LHCN-M2 (cell line): ENCODE data around the gene GPANK1. TPM values are rescaled to one million over a fixed set of nuclear protein-coding genes. Genes with fewer than 3 reads are reported as not detected.
A peak's percentile ranks its signal among the peaks of the same experiment; 100 is the strongest.

ENCODE experiments used
- DNase-seq: peaks from one replicate; pipeline ENCODE4 v3.0.0-alpha.2; 2012; ENCODE audit warnings: low read depth
- total RNA-seq: library from RNA; depleted of rRNA; stranded (reverse); fragments of >200 nt; gene quantifications from 2 replicates; pipeline ENCODE4 v1.2.3, GENCODE V29; 2014

GPANK1 gene
- total RNA-seq, 1 experiment from 2014 or later, result 31.2 TPM

DNA sequence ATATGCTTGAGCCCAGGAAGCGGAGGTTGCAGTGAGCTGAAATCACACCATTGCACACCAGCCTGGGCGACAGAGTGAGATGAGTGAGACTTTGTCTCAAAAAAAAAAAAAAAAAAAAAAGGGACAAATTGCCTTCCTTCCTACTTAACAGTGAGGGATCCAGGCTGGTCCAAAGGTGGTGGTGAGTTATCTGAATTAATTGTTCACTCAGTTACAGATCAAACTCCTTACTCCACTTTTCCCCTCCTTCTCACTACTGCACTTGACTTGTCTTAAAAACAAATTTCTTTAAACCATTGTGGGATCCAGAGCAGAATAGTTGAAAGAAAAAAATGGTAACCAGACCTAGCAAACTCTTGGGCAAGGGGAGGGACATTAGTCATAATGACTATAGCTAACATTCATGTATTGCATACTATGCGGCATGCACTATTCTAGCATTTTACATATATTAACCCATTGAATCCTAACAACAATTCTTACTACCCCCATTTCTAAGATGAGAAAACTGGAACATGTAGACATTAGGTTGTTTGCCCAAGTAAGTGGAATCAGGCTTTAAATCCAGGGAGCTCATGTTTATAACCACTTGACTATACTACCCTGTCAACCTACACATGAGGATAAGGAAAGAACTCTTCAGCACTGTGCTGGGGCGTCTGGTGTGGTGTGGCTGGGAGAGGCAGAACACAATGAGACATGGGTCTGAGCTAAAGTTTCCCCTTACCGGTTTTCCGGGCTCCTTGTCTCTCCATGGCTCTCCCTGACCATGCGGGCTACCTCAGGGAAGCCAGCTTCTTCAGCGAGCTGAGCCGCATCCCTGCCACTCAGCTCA lies 1.5 kb downstream of the GPANK1 start:
- peak; percentile 41 for DNase-seq

- no peak for DNase-seq
Observed at GRCh38 chr6:31662124-31662723, 2.6 kb downstream of the GPANK1 start.

GRCh38 chr6:31661262-31662123 lies 3.3 kb downstream of the GPANK1 start:
- DNase-seq, result no peak

GRCh38 chr6:31660381-31661261 lies 4.2 kb downstream of the GPANK1 start, which contains the start of gene C6orf47:
Gene C6orf47 (minus strand): TSS chr6:31660778. CDS start chr6:31659947, 831 bp downstream.
- DNase-seq, result peak; percentile 83

DNA sequence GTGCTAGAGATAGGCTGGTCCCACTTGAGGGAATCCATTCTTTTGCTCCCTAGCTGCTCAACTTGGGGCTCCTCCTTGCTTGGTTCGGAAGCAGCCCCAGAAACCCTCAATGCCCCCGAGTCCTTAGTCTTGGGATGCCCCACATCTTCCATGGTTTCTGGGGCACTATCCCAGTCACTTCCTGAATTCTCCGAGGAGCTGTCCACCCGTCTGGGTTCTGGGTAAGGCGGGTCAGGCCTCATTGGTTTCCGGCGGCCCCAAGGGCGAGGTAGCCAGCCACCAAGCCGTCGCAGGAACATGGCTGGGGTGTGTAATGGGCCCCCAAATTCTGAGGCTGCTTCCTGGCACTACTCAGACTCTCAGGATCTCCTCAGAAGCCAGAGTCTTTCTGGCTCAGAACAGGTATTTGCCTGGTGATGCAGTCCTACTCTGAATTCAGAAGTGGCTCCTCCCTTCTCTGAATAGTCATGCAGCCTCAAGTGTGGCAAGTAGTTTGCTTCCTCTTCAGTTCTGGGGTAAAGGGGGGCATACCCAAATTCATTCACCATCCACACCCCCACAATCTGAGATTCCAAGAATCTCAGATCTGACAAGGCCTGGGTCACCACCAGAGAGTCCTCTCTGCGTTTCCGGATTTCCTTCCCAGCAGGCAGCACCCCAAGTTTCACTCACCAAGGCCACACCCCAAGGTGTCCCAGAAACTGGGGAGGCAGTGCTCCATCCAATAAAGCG lies 5.0 kb downstream of the GPANK1 start:
- peak; percentile 28 for DNase-seq

DNA sequence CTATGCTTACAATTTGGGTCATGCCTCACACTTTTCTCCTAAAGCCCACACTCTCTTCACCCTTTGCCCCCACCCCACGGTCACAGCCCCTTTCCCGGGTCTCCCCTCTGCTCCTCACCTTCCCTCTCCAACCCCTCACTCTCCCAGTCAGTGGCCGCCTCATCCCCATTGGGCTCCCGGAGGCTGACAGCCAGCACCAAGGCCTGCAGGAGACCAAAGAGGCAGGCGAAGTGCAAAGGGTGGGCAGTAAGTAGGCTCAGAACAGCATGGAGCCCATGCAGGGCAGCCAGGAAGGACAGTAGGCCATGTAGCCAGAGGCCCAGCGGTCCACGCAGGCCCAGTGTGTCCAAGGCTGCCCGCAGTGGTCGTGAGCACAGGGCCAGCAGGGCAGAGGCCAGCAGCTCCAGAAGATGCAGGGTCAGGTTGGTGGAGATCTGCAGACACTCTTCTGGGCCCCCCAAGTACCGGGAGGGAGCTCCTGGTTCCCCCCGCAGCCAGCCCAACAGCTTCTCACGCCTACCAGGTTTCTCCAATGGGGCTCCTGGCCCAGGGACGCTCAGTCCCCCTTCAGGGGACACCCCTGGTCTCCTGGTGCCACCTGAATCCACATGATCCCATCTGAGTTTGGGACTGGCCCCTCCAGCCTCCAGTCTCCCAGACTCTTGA lies 5.7 kb downstream of the GPANK1 start:
- DNase-seq, result no peak

GRCh38 chr6:31658158-31658688 lies 6.6 kb downstream of the GPANK1 start:
- no peak for DNase-seq

- DNase-seq, result no peak
Observed at GRCh38 chr6:31657406-31658157, 7.2 kb downstream of the GPANK1 start.

DNA sequence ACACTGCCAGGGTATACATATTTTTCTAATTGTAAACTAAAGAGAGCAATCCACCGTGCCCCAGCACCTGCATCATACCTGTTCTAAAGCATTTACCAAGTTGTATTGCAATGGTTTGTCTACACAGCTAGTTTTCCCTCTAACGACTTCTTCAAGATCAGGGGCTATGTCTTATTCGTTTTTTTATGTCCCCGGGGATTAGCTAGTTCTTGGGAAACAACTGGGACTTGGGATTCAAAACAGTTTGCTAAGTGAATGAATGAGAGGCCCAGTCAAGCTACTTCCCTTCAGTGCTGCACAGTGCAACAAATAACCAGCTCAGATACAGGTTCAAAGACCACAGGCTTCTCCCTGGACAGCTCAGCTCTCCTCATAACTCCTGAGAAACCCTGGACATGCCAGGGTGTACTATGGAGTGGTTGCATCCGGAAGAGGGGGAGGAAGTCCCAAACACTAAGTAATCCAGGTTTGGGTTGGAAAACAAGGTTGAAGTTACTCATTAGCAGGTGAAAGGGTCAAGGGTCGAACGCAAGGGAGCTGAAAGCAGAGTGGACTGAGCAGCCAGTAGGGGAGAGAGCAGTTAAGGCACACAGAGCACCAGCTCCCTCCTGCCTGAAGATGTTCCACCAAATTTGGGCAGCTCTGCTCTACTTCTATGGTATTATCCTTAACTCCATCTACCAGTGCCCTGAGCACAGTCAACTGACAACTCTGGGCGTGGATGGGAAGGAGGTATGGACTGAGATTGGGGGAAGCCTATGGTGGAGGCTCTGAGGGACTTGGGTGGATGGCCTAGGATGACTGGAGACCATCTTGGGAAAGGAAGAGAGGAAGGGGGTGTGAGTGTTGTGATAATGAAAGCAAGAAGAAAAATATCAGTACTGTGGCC lies 9.2 kb downstream of the GPANK1 start, which contains the start of gene APOM:
Gene APOM, plus strand, starts transcription at position 546 of the 889 bp plus-strand sequence. Its CDS starts 73 bp downstream, at position 619.
- no peak for DNase-seq

GRCh38 chr6:31654574-31655348 lies 10.0 kb downstream of the GPANK1 start:
- DNase-seq, result no peak

- DNase-seq, result no peak
Observed at GRCh38 chr6:31652925-31653724, 11.7 kb downstream of the GPANK1 start.

DNA sequence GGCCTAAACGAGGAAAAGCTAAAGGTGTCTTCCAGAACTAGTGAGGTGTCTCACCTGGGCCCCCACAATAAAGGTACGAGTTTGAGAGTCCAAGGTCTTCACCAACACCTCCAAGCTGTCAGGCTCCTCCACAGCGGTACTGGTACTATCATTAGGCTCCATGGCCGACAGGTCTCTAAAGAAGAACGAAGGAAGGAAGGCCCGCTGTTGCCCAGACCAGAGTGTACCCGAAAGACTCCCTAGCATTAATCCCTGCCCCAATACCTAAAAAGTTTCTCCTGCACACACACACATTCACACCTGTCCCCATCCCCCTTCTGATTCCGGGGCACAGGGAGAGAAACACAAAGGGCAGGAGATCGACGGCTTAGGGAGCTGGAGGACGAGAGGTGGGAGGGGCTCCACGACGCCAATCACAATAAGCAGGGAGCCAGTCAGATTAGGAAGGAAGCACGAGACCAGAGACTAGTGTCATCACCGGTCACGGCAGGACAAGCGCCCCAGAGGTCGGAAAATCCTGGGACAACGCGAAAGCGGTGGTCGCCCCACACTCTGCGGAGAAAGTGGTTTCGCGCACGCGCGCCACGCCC lies 13.1 kb downstream of the GPANK1 start:
- peak; percentile 75 for DNase-seq

DNA sequence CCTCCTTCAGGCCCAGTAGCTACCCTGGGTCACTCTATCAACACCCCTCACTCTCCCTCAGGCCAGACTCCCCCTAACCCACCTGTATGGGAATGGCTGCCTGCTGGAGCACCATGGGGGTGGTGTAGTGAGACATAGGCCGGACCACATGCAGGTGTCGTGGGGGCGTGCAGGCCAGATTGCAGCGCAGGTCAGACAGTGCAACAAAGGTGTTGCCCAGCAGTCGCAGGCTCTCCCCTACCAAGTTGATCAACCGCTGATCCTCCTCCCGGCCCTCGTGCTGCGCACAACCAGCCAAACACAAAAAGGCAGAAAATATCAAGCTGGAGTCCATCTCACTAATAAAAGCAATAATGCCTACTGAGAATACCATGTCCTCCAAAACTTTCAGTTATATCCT lies 19.5 kb downstream of the GPANK1 start:
- no peak for DNase-seq

DNA sequence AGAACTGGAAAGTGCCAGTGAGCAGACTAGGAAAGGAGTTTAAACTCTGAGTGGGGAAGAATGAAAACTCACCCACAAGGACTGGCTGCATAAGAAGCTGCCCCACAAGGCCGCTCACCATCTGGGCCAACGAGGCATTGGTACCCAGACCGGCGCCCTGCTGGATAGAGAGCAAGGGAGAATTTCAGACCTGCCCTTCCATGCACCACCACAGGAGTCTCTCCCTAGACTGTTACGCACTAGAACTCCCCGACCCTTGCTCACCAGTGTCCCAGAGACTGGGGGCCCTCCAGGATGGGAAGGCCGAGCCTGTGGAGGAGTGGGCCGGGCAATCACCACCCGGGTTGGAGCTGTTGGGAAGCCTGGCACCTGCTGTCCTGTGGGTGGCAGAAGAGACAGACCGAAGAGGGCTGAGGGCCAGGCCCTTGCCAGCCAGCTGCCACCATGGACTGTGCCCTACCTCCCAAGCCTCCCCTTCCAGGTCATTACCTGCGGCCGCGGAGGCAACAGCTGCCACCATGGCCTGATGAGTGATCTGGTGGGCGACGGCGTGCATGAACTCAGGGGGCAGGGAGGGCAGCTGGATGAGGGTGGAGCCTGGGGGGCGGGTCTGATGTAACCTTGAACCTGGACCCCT lies 20.9 kb downstream of the GPANK1 start:
- no peak for DNase-seq
